HepG2 (cell line): ENCODE measurements around the gene TBC1D5. TPM values are rescaled to one million over a fixed set of nuclear protein-coding genes. Genes with fewer than 3 reads are reported as not detected.

Source experiments
- ATAC-seq: fragments of 200-7000 bp; cut with Tn5 transposase; 3 replicates; pipeline ENCODE4 v1.9.1; 2020; ENCODE audit warnings: mild to moderate bottlenecking, moderate library complexity
- BruUV-seq: library from RNA; stranded (reverse); fragments of 400-500 nt; replicated peaks from 2 replicates; lab custom pipeline; 2021; lab: Mats Ljungman, UMichigan
- CTCF ChIA-PET: fragments of 300-600 bp; formaldehyde crosslinking; extraction: SDS; loops from one replicate; lab custom pipeline; 2021; ENCODE audit warnings: low total read pairs, inconsistent platforms, low intra/inter-chr PET ratio; lab: Yijun Ruan, JAX
- POLR2A ChIA-PET: fragments of 350-600 bp; sonication (Branson Sonifier 250); formaldehyde crosslinking; loops from one replicate; lab custom pipeline; 2020; ENCODE audit warnings: antibody characterized with exemption, inconsistent platforms; lab: Yijun Ruan, JAX
- DNase-seq: peaks from one replicate; pipeline ENCODE4 v3.0.0-alpha.2; 2015; ENCODE audit warnings: low spot score
- FAIRE-seq: peaks from 3 replicates; lab custom pipeline; 2011; peaks lifted over from hg19 to GRCh38; lab: Jason Lieb, UNC
- H2AFZ ChIP-seq: one replicate; pipeline ENCODE4 v1.6.1; 2011; ENCODE audit warnings: low read length, inconsistent platforms
- H3K27ac ChIP-seq: fragments of 300-600 bp; 3 replicates; pipeline ENCODE4 v1.8.0; 2011; ENCODE audit warnings: mixed run types, mild to moderate bottlenecking, mixed read lengths, low read length, inconsistent platforms; ENCODE audit not compliant: insufficient read depth; ENCODE audit errors: extremely low read length
- H3K27me3 ChIP-seq, 2 experiments: fragments of 200-600 bp in 1 of 2; 2 replicates in 1 of 2; 3 replicates in 1 of 2; pipeline versions ENCODE4 v1.6.0 to v1.8.0; 2011; ENCODE audit warnings: low read length in 2 of 2, mild to moderate bottlenecking in 2 of 2, moderate library complexity in 2 of 2, inconsistent platforms in 1 of 2; ENCODE audit not compliant: insufficient read depth in 2 of 2, control insufficient read depth in 1 of 2
- H3K36me3 ChIP-seq, 2 experiments: fragments of 200-600 bp in 1 of 2; replicated peaks in 1 of 2; 2 replicates in 1 of 2; 3 replicates in 1 of 2; pipeline versions ENCODE4 v1.5.1 to v1.8.0; 2011; ENCODE audit warnings: low read length in 2 of 2, inconsistent platforms in 1 of 2; ENCODE audit not compliant: insufficient read depth in 2 of 2, control insufficient read depth in 1 of 2
- H3K4me1 ChIP-seq: 2 replicates; pipeline ENCODE4 v1.5.1; 2012; ENCODE audit warnings: low read length, inconsistent platforms; ENCODE audit not compliant: insufficient read depth
- H3K4me2 ChIP-seq: 2 replicates; pipeline ENCODE4 v1.6.0; 2011; ENCODE audit warnings: low read depth, low read length, inconsistent platforms
- H3K4me3 ChIP-seq, 3 experiments: fragments of 200-600 bp in 1 of 3; sonication (generic), shearing (Covaris generic) in 1 of 3; replicated peaks in 1 of 3; 2 replicates each; pipeline ENCODE4 v1.5.1; 2011 to 2016; ENCODE audit warnings: low read length in 3 of 3, inconsistent platforms in 2 of 3, low read depth in 2 of 3, mild to moderate bottlenecking in 2 of 3, control low read depth in 1 of 3, mixed read lengths in 1 of 3; ENCODE audit not compliant: insufficient read depth in 1 of 3
- H3K79me2 ChIP-seq: one replicate; pipeline ENCODE4 v1.6.1; 2011; ENCODE audit warnings: low read length, inconsistent platforms; ENCODE audit not compliant: insufficient read depth
- H3K9ac ChIP-seq: 2 replicates; pipeline ENCODE4 v1.6.0; 2011; ENCODE audit warnings: mild to moderate bottlenecking, low read depth, low read length, inconsistent platforms; ENCODE audit not compliant: insufficient read depth
- H3K9me3 ChIP-seq: 2 replicates; pipeline ENCODE4 v1.5.1; 2012; ENCODE audit warnings: mild to moderate bottlenecking, low read length
- H4K20me1 ChIP-seq: 2 replicates; pipeline ENCODE4 v1.6.0; 2011; ENCODE audit warnings: inconsistent platforms, mild to moderate bottlenecking, low read length, moderate library complexity; ENCODE audit not compliant: insufficient read depth
- CENPX ChIP-seq: sonication (generic); formaldehyde crosslinking; IDR thresholded peaks from 2 replicates; pipeline ENCODE4 v1.9.0; 2021; ENCODE audit warnings: mild to moderate bottlenecking, missing genetic modification reagents, moderate library complexity
- CREB1 ChIP-seq, 2 experiments: fragments of 450-650 bp in 1 of 2; IDR thresholded peaks; 2 replicates each; pipeline ENCODE4 v1.6.1; 2016 to 2017; ENCODE audit warnings: control low read depth in 1 of 2, mild to moderate bottlenecking in 1 of 2, missing compliant biosample characterization in 1 of 2, missing genetic modification characterization in 1 of 2
- DPF2 ChIP-seq: sonication (generic); formaldehyde crosslinking; IDR thresholded peaks from 2 replicates; pipeline ENCODE4 v1.4.0; 2020; ENCODE audit warnings: mild to moderate bottlenecking, low read depth, missing genetic modification reagents, borderline replicate concordance
- FIP1L1 ChIP-seq: fragments of 200-400 bp; formaldehyde crosslinking; IDR thresholded peaks from 2 replicates; pipeline ENCODE4 v1.6.1; 2018; ENCODE audit warnings: low read depth, mild to moderate bottlenecking, low read length, moderate library complexity, borderline replicate concordance; ENCODE audit not compliant: insufficient read depth
- FOSL1 ChIP-seq: sonication (generic); formaldehyde crosslinking; IDR thresholded peaks from 2 replicates; pipeline ENCODE4 v1.9.0; 2021; ENCODE audit warnings: missing genetic modification reagents, borderline replicate concordance
- HDAC2 ChIP-seq: sonication (generic); formaldehyde crosslinking; IDR thresholded peaks from 2 replicates; pipeline ENCODE4 v1.4.0; 2020; ENCODE audit warnings: missing genetic modification reagents
- ISL2 ChIP-seq: sonication (generic); formaldehyde crosslinking; IDR thresholded peaks from 2 replicates; pipeline ENCODE4 v1.5.0; 2020; ENCODE audit warnings: missing genetic modification reagents
- MIXL1 ChIP-seq: IDR thresholded peaks from 2 replicates; pipeline ENCODE4 v1.6.1; 2016
- SOX6 ChIP-seq, 2 experiments: fragments of 450-650 bp in 1 of 2; sonication (generic) in 1 of 2; formaldehyde crosslinking in 1 of 2; IDR thresholded peaks; 2 replicates each; pipeline versions ENCODE4 v1.4.0 to v1.6.1; 2017 to 2020; ENCODE audit warnings: antibody characterized with exemption in 1 of 2, mild to moderate bottlenecking in 1 of 2, missing genetic modification reagents in 1 of 2
- TARDBP ChIP-seq: sonication (generic); formaldehyde crosslinking; IDR thresholded peaks from 2 replicates; pipeline ENCODE4 v1.8.0; 2022; ENCODE audit warnings: mild to moderate bottlenecking, missing genetic modification reagents
- THAP11 ChIP-seq: IDR thresholded peaks from 2 replicates; pipeline ENCODE4 v1.6.1; 2016; ENCODE audit warnings: missing biosample characterization, missing genetic modification reagents
- ZFP36L2 ChIP-seq: sonication (generic); formaldehyde crosslinking; IDR thresholded peaks from 2 replicates; pipeline ENCODE4 v1.4.0; 2020; ENCODE audit warnings: missing genetic modification reagents
- ZFP90 ChIP-seq: sonication (generic); formaldehyde crosslinking; IDR thresholded peaks from 2 replicates; pipeline ENCODE4 v1.8.0; 2022; ENCODE audit warnings: missing genetic modification reagents, mild to moderate bottlenecking, inconsistent platforms, borderline replicate concordance
- ZNF136 ChIP-seq: sonication (generic); formaldehyde crosslinking; IDR thresholded peaks from 2 replicates; pipeline ENCODE4 v1.8.1; 2022; ENCODE audit warnings: low read depth, mild to moderate bottlenecking, moderate library complexity, missing genetic modification reagents
- ZNF251 ChIP-seq: sonication (generic); formaldehyde crosslinking; IDR thresholded peaks from 2 replicates; pipeline ENCODE4 v1.9.0; 2021; ENCODE audit warnings: mild to moderate bottlenecking, missing genetic modification reagents
- ZNF274 ChIP-seq: sonication (generic); formaldehyde crosslinking; IDR thresholded peaks from 2 replicates; pipeline ENCODE4 v1.5.1; 2020; ENCODE audit warnings: mild to moderate bottlenecking, missing genetic modification reagents
- ZNF337 ChIP-seq: sonication (generic); formaldehyde crosslinking; IDR thresholded peaks from 2 replicates; pipeline ENCODE4 v1.5.1; 2020; ENCODE audit warnings: missing genetic modification reagents, low read depth, mild to moderate bottlenecking, borderline replicate concordance
- WGBS: methylation state at CpG from one replicate; pipeline ENCODE4 v1.1.6; 2017; ENCODE audit warnings: low lambda C conversion rate; 5-methylcytosine and 5-hydroxymethylcytosine counted together
- in situ Hi-C: cut with HindIII; loops from 2 replicates; pipeline ENCODE4 v1.10.0; 2017; ENCODE audit warnings: low pct_unique_long_range_greater_than_20kb; ENCODE audit not compliant: extremely low pct_ligation_motif_present
- intact Hi-C: fragments of 100-400 bp; cut with micrococcal nuclease; formaldehyde crosslinking; loops from one replicate; pipeline ENCODE4 v1.10.0; 2022; ENCODE audit not compliant: unreplicated experiment
- polyA plus RNA-seq, 8 experiments: library from polyadenylated mRNA; depleted of rRNA in 3 of 8; stranded (reverse) in 7 of 8; unstranded in 1 of 8; fragments of >200 nt; fragmentation: Illumina TruSeq in 4 of 8; extraction: Trizol in 4 of 8; gene quantifications; 2 replicates each; pipeline versions ENCODE4 v1.2.1 to v1.2.3, GENCODE V29; 2011 to 2016; ENCODE audit warnings: low read depth in 4 of 8, missing spikeins in 1 of 8, mixed read lengths in 1 of 8; ENCODE audit not compliant: insufficient read depth in 1 of 8
- total RNA-seq, 5 experiments: library from RNA; depleted of rRNA; stranded (reverse); fragments of >200 nt; fragmentation: Illumina TruSeq; extraction: Trizol; gene quantifications; 2 replicates each; pipeline ENCODE4 v1.2.3, GENCODE V29; 2016; ENCODE audit warnings: low read depth in 1 of 5
- TF ChIP-seq, protein P1 (sequence below): sonication (generic); formaldehyde crosslinking; IDR thresholded peaks from 2 replicates; pipeline ENCODE4 v1.5.0; 2020; ENCODE audit warnings: mild to moderate bottlenecking, missing genetic modification reagents
- TF ChIP-seq, protein P2 (sequence below): sonication (generic); formaldehyde crosslinking; IDR thresholded peaks from 2 replicates; pipeline ENCODE4 v1.5.1; 2020; ENCODE audit warnings: missing genetic modification reagents, mild to moderate bottlenecking, borderline replicate concordance

Gene TBC1D5
- total and polyA plus RNA-seq, 2 of the 13 experiments (the other 11 are each of a cell fraction or from before 2014, with no cell fraction given) = 19.2 to 33.3 TPM

DNA sequence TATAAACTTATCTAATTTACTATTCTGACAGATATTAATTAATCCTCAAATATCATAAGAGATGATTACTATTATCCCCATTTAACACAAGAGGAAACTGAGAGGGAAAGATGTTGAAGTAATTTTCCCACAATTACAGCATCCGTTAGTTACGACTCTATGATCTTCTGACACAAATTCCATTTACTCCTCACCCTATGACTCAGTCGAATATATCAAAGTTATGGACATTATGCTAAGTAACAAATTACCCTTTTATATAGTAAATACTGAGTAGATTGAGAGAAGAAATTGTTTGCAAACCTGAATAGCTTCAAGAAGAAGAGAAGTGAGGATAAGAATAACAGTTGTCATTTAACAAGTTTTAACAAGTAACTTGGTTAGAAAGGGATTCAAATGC is 340.0 kb downstream of the TBC1D5 start:
- H3K4me1 ChIP-seq = peaks cover 5% of the 10 kb centered on the region; the same call in 1 of the 2 replicates
- WGBS = 95% methylated on average over 3 of the region's 3 CpGs
- H3K36me3 ChIP-seq = peaks cover 2 to 6% of the 10 kb centered on the region in 2 experiments; a peak in 2 of 5 replicates
- H4K20me1 ChIP-seq = no peaks in the 10 kb centered on the region
- no peak overlapping the region for H2AFZ ChIP-seq
- in situ Hi-C loops (loop anchor here (10.0 kb wide), 1 partner anchor 798 kb away; the partner anchor contains the start of gene DAZL), intact Hi-C loops (no loop called here)
- ATAC-seq (no peak), FAIRE-seq (no peak), DNase-seq (no peak)
- ChIA-PET POLR2A (no interaction called here), CTCF (no interaction called here)
- no peak overlapping the region for H3K9ac ChIP-seq
- no peak for TF ChIP-seq SOX6 (IDR thresholded peaks at IDR 0.05)
- TF ChIP-seq SOX6 (CRISPR knock-in tag; IDR thresholded peaks at IDR 0.05) = no peak
- TF ChIP-seq, protein P1, sequence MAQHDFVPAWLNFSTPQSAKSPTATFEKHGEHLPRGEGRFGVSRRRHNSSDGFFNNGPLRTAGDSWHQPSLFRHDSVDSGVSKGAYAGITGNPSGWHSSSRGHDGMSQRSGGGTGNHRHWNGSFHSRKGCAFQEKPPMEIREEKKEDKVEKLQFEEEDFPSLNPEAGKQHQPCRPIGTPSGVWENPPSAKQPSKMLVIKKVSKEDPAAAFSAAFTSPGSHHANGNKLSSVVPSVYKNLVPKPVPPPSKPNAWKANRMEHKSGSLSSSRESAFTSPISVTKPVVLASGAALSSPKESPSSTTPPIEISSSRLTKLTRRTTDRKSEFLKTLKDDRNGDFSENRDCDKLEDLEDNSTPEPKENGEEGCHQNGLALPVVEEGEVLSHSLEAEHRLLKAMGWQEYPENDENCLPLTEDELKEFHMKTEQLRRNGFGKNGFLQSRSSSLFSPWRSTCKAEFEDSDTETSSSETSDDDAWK (CRISPR knock-in tag) = no peak
- no peak for TF ChIP-seq ZFP90 (CRISPR knock-in tag)
- TF ChIP-seq DPF2 = no peak
- no peak for TF ChIP-seq FIP1L1
- TF ChIP-seq ZNF274 (CRISPR knock-in tag) = no peak
- TF ChIP-seq HDAC2 = no peak
- no peak overlapping the region for H3K4me2 ChIP-seq
- H3K27me3 ChIP-seq = no peaks in the 10 kb centered on the region
- H3K27ac ChIP-seq = no peak overlapping the region
- H3K4me3 ChIP-seq = no peak overlapping the region
- H3K79me2 ChIP-seq = no peaks in the 10 kb centered on the region
- no TSS peak for BruUV-seq
- H3K9me3 ChIP-seq = no peaks in the 10 kb centered on the region

DNA sequence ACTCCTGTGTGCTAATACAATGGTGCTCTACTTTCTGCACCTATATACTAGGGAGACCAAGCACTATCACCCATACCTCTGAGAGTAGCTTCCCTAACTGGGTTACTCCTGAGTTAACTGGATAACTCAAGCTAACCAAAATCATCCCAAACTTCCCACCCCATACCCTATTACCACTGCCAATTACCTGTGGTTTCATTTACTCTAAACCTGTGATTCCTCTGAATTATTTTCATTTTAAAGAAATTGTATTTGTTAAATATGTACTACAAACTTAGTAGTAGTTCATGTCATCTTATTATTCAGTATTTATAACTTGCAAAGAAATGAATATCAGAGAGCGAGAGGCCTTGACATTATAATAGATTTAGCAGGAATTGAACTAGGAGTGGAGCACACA is 340.5 kb downstream of the TBC1D5 start:
- Histone ChIP-seq H4K20me1 (no peaks in the 10 kb centered on the region), H3K27ac (no peak overlapping the region), H3K4me2 (no peak overlapping the region), H3K79me2 (no peaks in the 10 kb centered on the region), H3K4me1 (peaks cover 5% of the 10 kb centered on the region; the same call in 1 of the 2 replicates), H2AFZ (no peak overlapping the region), H3K27me3 (no peaks in the 10 kb centered on the region), H3K4me3 (no peak overlapping the region), H3K9me3 (no peaks in the 10 kb centered on the region), H3K9ac (no peak overlapping the region), H3K36me3 (peaks cover 2 to 6% of the 10 kb centered on the region in 2 experiments; a peak in 3 of 5 replicates)
- DNase-seq (no peak), FAIRE-seq (no peak), ATAC-seq (no peak)
- POLR2A ChIA-PET = no interaction called here
- WGBS = 97% methylated on average over 1 of the region's 1 CpG
- in situ Hi-C loops = loop anchor here (10.0 kb wide), 1 partner anchor 797 kb away; the partner anchor contains the start of gene DAZL
- BruUV-seq = no TSS peak
- CTCF ChIA-PET = no interaction called here
- intact Hi-C loops = no loop called here
- TF ChIP-seq ZNF251 (CRISPR knock-in tag) = no peak
- TF ChIP-seq MIXL1 (CRISPR knock-in tag) = no peak
- TF ChIP-seq CREB1 (IDR thresholded peaks at IDR 0.05) = no peak
- no peak for TF ChIP-seq CREB1 (CRISPR knock-in tag; IDR thresholded peaks at IDR 0.05)
- no peak for TF ChIP-seq THAP11 (CRISPR knock-in tag)
- TF ChIP-seq, protein P2, sequence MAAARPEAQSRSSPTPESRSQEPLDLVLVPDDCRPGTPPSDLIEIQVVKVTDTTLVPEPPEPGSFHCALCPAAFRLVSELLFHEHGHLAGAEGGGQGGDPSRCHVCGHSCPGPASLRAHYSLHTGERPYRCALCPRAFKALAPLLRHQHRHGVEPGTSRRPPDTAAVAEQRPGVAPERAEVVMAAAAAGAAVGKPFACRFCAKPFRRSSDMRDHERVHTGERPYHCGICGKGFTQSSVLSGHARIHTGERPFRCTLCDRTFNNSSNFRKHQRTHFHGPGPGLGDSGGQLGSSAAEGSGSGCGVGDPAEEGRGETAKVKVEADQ = no peak
- TF ChIP-seq FOSL1 (CRISPR knock-in tag) = no peak
- TF ChIP-seq ZFP36L2 = no peak
- no peak for TF ChIP-seq ISL2
- no peak for TF ChIP-seq ZNF136 (CRISPR knock-in tag)
- TF ChIP-seq CENPX (CRISPR knock-in tag) = no peak
- no peak for TF ChIP-seq ZNF337 (CRISPR knock-in tag)
- no peak for TF ChIP-seq TARDBP
